ENCODE data around the gene RSPH3.

- TF ChIP-seq CTCF (IDR thresholded peaks at IDR 0.05) (no peak), POLR2A (IDR thresholded peaks at IDR 0.05) (no peak)
Observed at GRCh38 chr6:159005436-159005835, 5.4 kb upstream of the RSPH3 start.
